CD4-positive, alpha-beta T cell treated with Interleukin-10 for 1 hour (primary cell): Measurements from ENCODE around the gene ARHGEF38.
"Not testable (repeated sequence)": the region's sequence is repeated elsewhere in the genome, so short reads cannot be mapped to it uniquely, and the experiment has no call there.

Experiments
- DNase-seq: peaks from one replicate; pipeline ENCODE4 v3.0.0-alpha.2; 2020

The ARHGEF38 gene

GRCh38 chr4:105719204-105719603 lies 166.8 kb downstream of the ARHGEF38 start:
- DNase-seq: no peak

- no peak for DNase-seq
Measured at GRCh38 chr4:105725623-105726022, 173.2 kb downstream of the ARHGEF38 start.

- DNase-seq: not testable (repeated sequence)
Measured at GRCh38 chr4:105729895-105730294, 177.5 kb downstream of the ARHGEF38 start.
